Loucy (cell line): ENCODE results near the gene OR4F15.

Source experiments
- EZH2phosphoT487 ChIP-seq: fragments of 200-600 bp; IDR thresholded peaks from 2 replicates; pipeline ENCODE4 v1.6.1; 2018; ENCODE audit warnings: antibody characterized with exemption, mild to moderate bottlenecking, moderate library complexity, borderline replicate concordance
- TF ChIP-seq, protein P1 (sequence below): fragments of 200-600 bp; sonication (generic); conservative IDR thresholded peaks from 2 replicates; pipeline ENCODE4 v1.5.1; 2014; ENCODE audit warnings: mild to moderate bottlenecking, antibody characterized with exemption, low read length

- TF ChIP-seq, protein P1, sequence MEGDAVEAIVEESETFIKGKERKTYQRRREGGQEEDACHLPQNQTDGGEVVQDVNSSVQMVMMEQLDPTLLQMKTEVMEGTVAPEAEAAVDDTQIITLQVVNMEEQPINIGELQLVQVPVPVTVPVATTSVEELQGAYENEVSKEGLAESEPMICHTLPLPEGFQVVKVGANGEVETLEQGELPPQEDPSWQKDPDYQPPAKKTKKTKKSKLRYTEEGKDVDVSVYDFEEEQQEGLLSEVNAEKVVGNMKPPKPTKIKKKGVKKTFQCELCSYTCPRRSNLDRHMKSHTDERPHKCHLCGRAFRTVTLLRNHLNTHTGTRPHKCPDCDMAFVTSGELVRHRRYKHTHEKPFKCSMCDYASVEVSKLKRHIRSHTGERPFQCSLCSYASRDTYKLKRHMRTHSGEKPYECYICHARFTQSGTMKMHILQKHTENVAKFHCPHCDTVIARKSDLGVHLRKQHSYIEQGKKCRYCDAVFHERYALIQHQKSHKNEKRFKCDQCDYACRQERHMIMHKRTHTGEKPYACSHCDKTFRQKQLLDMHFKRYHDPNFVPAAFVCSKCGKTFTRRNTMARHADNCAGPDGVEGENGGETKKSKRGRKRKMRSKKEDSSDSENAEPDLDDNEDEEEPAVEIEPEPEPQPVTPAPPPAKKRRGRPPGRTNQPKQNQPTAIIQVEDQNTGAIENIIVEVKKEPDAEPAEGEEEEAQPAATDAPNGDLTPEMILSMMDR: no peak
- TF ChIP-seq EZH2phosphoT487: no peak
Measured at GRCh38 chr15:101810876-101811275, 1.1 kb upstream of the OR4F15 start.
